ENCODE data around the gene SLC8A1.

- no peak for TF ChIP-seq CTCF (IDR thresholded peaks at IDR 0.05)
- no peak for TF ChIP-seq POLR2A (IDR thresholded peaks at IDR 0.05)
Measured at GRCh38 chr2:40240070-40240469, 211.8 kb downstream of the SLC8A1 start.

Data from Peyer's patch (tissue), 4 donors.